Lower lobe of right lung (tissue), 2 donors: ENCODE results near the gene LRCOL1. TPM values are rescaled to one million over a fixed set of nuclear protein-coding genes. Genes with fewer than 3 reads are reported as not detected.

Experiments
- ATAC-seq, 2 donors: fragments of 200-7000 bp; cut with Tn5 transposase; one replicate each; pipeline ENCODE4 v1.9.1; 2020 to 2022; ENCODE audit warnings: mild to moderate bottlenecking in 2 of 2, moderate library complexity in 2 of 2
- DNase-seq: peaks from one replicate; pipeline ENCODE4 v3.0.0-alpha.2; 2020
- H3K27ac ChIP-seq: fragments of 200-600 bp; one replicate; pipeline ENCODE4 v1.8.0; 2022
- H3K27me3 ChIP-seq: fragments of 200-600 bp; one replicate; pipeline ENCODE4 v1.8.0; 2022; ENCODE audit warnings: low read depth
- H3K36me3 ChIP-seq: fragments of 200-600 bp; one replicate; pipeline ENCODE4 v1.8.0; 2022; ENCODE audit warnings: mild to moderate bottlenecking
- H3K4me1 ChIP-seq: fragments of 200-600 bp; one replicate; pipeline ENCODE4 v1.8.0; 2022
- H3K4me3 ChIP-seq: fragments of 200-600 bp; one replicate; pipeline ENCODE4 v1.8.0; 2022; ENCODE audit warnings: mild to moderate bottlenecking
- H3K9me3 ChIP-seq: fragments of 200-600 bp; one replicate; pipeline ENCODE4 v1.8.0; 2022
- intact Hi-C: fragments of 100-400 bp; cut with DNase I; formaldehyde crosslinking; loops from one replicate; pipeline ENCODE4 v1.11.0; 2022
- total RNA-seq: library from RNA; stranded (reverse); fragmentation: NEBNext Ultra II Directional; extraction: Animal tissue kit (Norgen Biotek cat#: 25700); gene quantifications from one replicate; pipeline ENCODE4 v1.2.1, GENCODE V29; 2021
- TF ChIP-seq, protein P1 (sequence below): fragments of 200-600 bp; IDR thresholded peaks from one replicate; pipeline ENCODE4 v1.8.0; 2022; ENCODE audit warnings: antibody characterized with exemption, mild to moderate bottlenecking
- donor health status: DM: no; HTN: yes; CAD: no; lungs with severe emphysema.

LRCOL1 gene
- total RNA-seq, 1 donor from 2014 or later = 2.3 TPM

GRCh38 chr12:132633398-132633797 lies 23.0 kb upstream of the LRCOL1 start:
- H3K36me3 ChIP-seq = peaks cover 84% of the 10 kb centered on the region
- intact Hi-C loops = no loop called here
- ATAC-seq = no peak
- no peak overlapping the region for H3K4me3 ChIP-seq
- TF ChIP-seq, protein P1, sequence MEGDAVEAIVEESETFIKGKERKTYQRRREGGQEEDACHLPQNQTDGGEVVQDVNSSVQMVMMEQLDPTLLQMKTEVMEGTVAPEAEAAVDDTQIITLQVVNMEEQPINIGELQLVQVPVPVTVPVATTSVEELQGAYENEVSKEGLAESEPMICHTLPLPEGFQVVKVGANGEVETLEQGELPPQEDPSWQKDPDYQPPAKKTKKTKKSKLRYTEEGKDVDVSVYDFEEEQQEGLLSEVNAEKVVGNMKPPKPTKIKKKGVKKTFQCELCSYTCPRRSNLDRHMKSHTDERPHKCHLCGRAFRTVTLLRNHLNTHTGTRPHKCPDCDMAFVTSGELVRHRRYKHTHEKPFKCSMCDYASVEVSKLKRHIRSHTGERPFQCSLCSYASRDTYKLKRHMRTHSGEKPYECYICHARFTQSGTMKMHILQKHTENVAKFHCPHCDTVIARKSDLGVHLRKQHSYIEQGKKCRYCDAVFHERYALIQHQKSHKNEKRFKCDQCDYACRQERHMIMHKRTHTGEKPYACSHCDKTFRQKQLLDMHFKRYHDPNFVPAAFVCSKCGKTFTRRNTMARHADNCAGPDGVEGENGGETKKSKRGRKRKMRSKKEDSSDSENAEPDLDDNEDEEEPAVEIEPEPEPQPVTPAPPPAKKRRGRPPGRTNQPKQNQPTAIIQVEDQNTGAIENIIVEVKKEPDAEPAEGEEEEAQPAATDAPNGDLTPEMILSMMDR = no peak
- no peak for DNase-seq
- H3K27me3 ChIP-seq = no peaks in the 10 kb centered on the region
- no peaks in the 10 kb centered on the region for H3K9me3 ChIP-seq
- H3K27ac ChIP-seq = no peak overlapping the region
- H3K4me1 ChIP-seq = no peaks in the 10 kb centered on the region

DNA sequence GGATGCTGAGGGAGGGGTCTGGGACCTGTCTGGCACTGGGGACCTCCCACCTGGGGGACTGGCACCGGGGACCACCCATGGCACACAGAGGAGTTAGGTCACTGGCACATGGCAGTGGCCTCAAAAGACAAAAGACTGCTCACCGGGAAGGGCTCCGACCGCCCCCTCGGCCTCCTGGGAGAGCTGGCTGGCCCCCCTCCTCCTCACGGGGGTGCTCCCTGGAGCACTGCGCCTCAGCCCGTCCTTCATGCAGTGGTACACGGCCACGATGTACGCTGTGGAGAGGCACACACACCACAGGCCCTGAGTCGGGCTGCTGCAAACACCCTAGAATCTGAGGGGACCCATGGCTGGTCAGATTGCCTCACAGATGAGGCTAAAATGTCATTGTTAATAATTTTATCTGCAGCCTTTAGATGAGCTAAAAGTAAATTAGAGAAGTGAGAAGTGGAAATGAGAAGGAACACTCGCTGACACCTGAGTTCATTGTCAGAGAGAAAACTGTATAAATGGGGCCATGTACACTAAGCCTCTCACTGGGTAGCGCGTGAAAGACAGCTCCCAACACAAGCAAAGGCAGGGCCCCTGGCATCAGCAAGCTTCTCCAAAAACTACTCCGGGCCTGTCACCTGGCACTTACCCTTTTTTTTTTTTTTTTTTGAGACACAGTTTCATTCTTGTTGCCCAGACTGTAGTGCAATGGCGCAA lies 22.3 kb upstream of the LRCOL1 start:
- ATAC-seq (no peak), DNase-seq (no peak)
- Histone ChIP-seq H3K36me3 (peaks cover 77% of the 10 kb centered on the region), H3K27ac (no peak overlapping the region), H3K4me1 (no peaks in the 10 kb centered on the region), H3K4me3 (no peak overlapping the region), H3K27me3 (no peaks in the 10 kb centered on the region), H3K9me3 (no peaks in the 10 kb centered on the region)
- intact Hi-C loops = no loop called here
- TF ChIP-seq, protein P1 = no peak

DNA sequence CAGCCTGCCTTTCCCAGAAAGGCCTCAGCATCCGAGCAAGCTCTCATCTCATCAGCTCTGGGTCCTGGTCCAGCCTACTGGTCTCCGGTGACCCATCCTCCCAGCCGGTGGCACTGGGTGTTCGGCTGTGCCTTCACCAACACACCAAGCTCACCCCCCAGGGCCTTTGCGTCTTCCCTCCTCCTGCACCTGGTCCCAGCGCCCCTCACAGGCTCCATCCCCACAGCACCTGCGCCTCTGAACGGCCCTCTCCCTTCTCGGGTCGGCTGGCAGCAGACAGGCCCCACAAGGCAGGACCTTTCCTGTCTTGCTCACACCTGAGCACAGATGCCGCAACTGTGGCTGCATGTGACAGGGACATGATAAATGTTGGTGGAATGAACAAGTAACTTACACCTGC lies 21.3 kb upstream of the LRCOL1 start:
- no peak overlapping the region for H3K27ac ChIP-seq
- intact Hi-C loops = no loop called here
- H3K9me3 ChIP-seq = no peaks in the 10 kb centered on the region
- TF ChIP-seq, protein P1 = no peak
- no peaks in the 10 kb centered on the region for H3K4me1 ChIP-seq
- peaks cover 67% of the 10 kb centered on the region for H3K36me3 ChIP-seq
- H3K4me3 ChIP-seq = no peak overlapping the region
- no peak for DNase-seq
- no peak for ATAC-seq
- no peaks in the 10 kb centered on the region for H3K27me3 ChIP-seq

- H3K4me1 ChIP-seq = no peaks in the 10 kb centered on the region
- H3K27ac ChIP-seq = no peak overlapping the region
- DNase-seq (no peak), ATAC-seq (peak in 1 of 2 donors; percentile 36)
- H3K4me3 ChIP-seq = no peak overlapping the region
- H3K9me3 ChIP-seq = no peaks in the 10 kb centered on the region
- no peaks in the 10 kb centered on the region for H3K27me3 ChIP-seq
- peaks cover 63% of the 10 kb centered on the region for H3K36me3 ChIP-seq
- intact Hi-C loops = no loop called here
- TF ChIP-seq, protein P1 = no peak
Measured at GRCh38 chr12:132630672-132631071, 20.3 kb upstream of the LRCOL1 start.

DNA sequence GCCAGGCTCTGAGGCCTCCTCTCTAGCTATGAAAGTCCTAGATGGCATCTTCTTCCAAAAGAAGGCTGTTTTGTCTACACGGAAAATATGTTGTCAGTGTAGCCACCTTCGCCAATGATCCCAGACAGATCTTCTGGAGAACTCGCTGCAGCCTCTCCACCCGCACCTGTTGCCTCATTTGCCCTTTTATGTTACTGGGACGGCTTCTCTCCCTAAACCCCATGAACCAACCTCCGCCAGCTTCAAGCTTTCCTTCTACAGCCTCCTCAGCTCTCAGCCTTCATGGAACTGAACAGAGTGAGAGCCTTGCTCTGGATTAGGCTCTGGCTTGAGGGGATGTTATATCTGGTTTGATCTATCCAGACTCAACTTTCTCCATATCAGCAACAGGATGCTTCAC lies 18.9 kb upstream of the LRCOL1 start:
- H3K4me1 ChIP-seq = no peaks in the 10 kb centered on the region
- H3K36me3 ChIP-seq = peaks cover 63% of the 10 kb centered on the region
- DNase-seq (no peak), ATAC-seq (no peak)
- intact Hi-C loops = no loop called here
- H3K27me3 ChIP-seq = no peaks in the 10 kb centered on the region
- H3K27ac ChIP-seq = no peak overlapping the region
- TF ChIP-seq, protein P1 = no peak
- H3K9me3 ChIP-seq = no peaks in the 10 kb centered on the region
- no peak overlapping the region for H3K4me3 ChIP-seq
